ENCODE data around the gene SMC1B.

GRCh38 chr22:45376703-45377102 lies 36.7 kb downstream of the SMC1B start:
- TF ChIP-seq CTCF (IDR thresholded peaks at IDR 0.05) (no peak), POLR2A (IDR thresholded peaks at IDR 0.05) (no peak)

Data from uterus (tissue), 2 donors.